Activated CD8-positive, alpha-beta T cell treated with anti-CD3 and anti-CD28 coated beads for 36 hours (primary cell): ENCODE measurements around the gene ACHE. TPM values are rescaled to one million over a fixed set of nuclear protein-coding genes. Genes with fewer than 3 reads are reported as not detected.
"Not testable (repeated sequence)": the region's sequence is repeated elsewhere in the genome, so short reads cannot be mapped to it uniquely, and the experiment has no call there.

Experiments used
- ATAC-seq: fragments of 200-7000 bp; cut with Tn5 transposase; one replicate; pipeline ENCODE4 v1.10.0; 2021; ENCODE audit warnings: mild to moderate bottlenecking, moderate library complexity
- CTCF ChIA-PET: fragments of 350-600 bp; sonication (Branson Sonifier 250); formaldehyde crosslinking; loops from one replicate; lab custom pipeline; 2021; ENCODE audit warnings: antibody characterized with exemption; lab: Charles Lee
- POLR2A ChIA-PET: fragments of 350-600 bp; sonication (Branson Sonifier 250); formaldehyde crosslinking; loops from one replicate; lab custom pipeline; 2021; ENCODE audit warnings: antibody characterized with exemption; lab: Charles Lee
- DNase-seq: peaks from one replicate; pipeline ENCODE4 v3.0.0-alpha.2; 2020
- H3K27ac Mint-ChIP-seq: one replicate; pipeline ENCODE4 v1.8.0; 2021; ENCODE audit warnings: mild to moderate bottlenecking, mixed read lengths
- H3K27me3 Mint-ChIP-seq: one replicate; pipeline ENCODE4 v1.8.0; 2021; ENCODE audit warnings: mixed read lengths
- H3K36me3 Mint-ChIP-seq: one replicate; pipeline ENCODE4 v1.8.0; 2021; ENCODE audit warnings: low read depth, mixed read lengths
- H3K4me1 Mint-ChIP-seq: one replicate; pipeline ENCODE4 v1.8.0; 2021; ENCODE audit warnings: low read depth, mixed read lengths
- H3K4me3 Mint-ChIP-seq: one replicate; pipeline ENCODE4 v1.8.0; 2021; ENCODE audit warnings: mild to moderate bottlenecking, moderate library complexity, mixed read lengths
- H3K9me3 Mint-ChIP-seq: one replicate; pipeline ENCODE4 v1.8.0; 2021; ENCODE audit warnings: mixed read lengths
- CTCF ChIP-seq: fragments of 200-600 bp; IDR thresholded peaks from one replicate; pipeline ENCODE4 v1.8.0; 2022; ENCODE audit warnings: antibody characterized with exemption, mild to moderate bottlenecking
- intact Hi-C: fragments of 100-400 bp; cut with micrococcal nuclease; formaldehyde crosslinking; loops from one replicate; pipeline ENCODE4 v1.10.0; 2022
- total RNA-seq, 2 experiments: library from RNA; stranded (reverse); gene quantifications; one replicate each; pipeline ENCODE4 v1.2.3, GENCODE V29; 2021

Gene ACHE
- total RNA-seq, 2 experiments from 2014 or later: 0.25 TPM; not detected in 1

- no peaks in the 10 kb centered on the region for H3K4me1 Mint-ChIP-seq
- H3K4me3 Mint-ChIP-seq: no peak overlapping the region
- TF ChIP-seq CTCF: no peak
- H3K9me3 Mint-ChIP-seq: peaks cover 5% of the 10 kb centered on the region
- H3K27me3 Mint-ChIP-seq: peaks cover 8% of the 10 kb centered on the region
- no peak overlapping the region for H3K27ac Mint-ChIP-seq
- ChIA-PET POLR2A (no interaction called here), CTCF (no interaction called here)
- intact Hi-C loops: no loop called here
- no peaks in the 10 kb centered on the region for H3K36me3 Mint-ChIP-seq
- ATAC-seq (no peak), DNase-seq (no peak)
Observed at GRCh38 chr7:100933734-100934133, 38.0 kb upstream of the ACHE start.

GRCh38 chr7:100929808-100930174 lies 34.1 kb upstream of the ACHE start:
- ATAC-seq: no peak
- CTCF ChIA-PET: no interaction called here
- H3K36me3 Mint-ChIP-seq: no peaks in the 10 kb centered on the region

GRCh38 chr7:100923616-100924015 lies 27.9 kb upstream of the ACHE start:
- H3K27me3 Mint-ChIP-seq, H3K9me3 Mint-ChIP-seq, CTCF ChIA-PET, intact Hi-C loops, H3K4me3 Mint-ChIP-seq, H3K27ac Mint-ChIP-seq, ATAC-seq, H3K4me1 Mint-ChIP-seq, POLR2A ChIA-PET, DNase-seq, H3K36me3 Mint-ChIP-seq: not testable (repeated sequence)

More at GRCh38 chr7:100929808-100930174, 34.1 kb upstream of the ACHE start:
- Mint-ChIP-seq H3K4me3 (no peak overlapping the region), H3K4me1 (no peaks in the 10 kb centered on the region), H3K9me3 (peaks cover 5% of the 10 kb centered on the region), H3K27ac (no peak overlapping the region), H3K27me3 (peaks cover 8% of the 10 kb centered on the region)
- DNase-seq: no peak
- intact Hi-C loops: no loop called here
- no peak for TF ChIP-seq CTCF
- POLR2A ChIA-PET: no interaction called here

DNA sequence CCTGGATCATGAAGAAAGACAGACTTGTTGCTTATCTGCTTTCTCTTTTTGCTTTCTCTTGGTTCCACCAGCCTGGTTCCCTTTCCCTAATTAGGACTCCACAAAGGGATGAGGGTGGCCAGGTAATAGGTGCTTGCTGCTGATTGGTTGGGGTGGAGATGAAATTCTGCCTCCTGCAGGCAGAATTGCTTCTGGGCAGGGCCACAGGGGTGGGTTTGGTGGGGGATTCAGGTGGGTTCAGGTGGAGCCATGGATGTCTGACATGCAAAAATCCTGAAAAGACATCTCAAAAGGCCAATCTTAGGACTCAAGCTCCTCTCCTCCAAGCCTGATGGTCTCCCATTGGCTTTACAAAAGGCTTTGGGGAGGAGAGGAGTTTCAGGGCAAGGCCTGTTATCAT lies 25.4 kb upstream of the ACHE start:
- no peak overlapping the region for H3K27ac Mint-ChIP-seq
- no peaks in the 10 kb centered on the region for H3K9me3 Mint-ChIP-seq
- H3K4me3 Mint-ChIP-seq: no peak overlapping the region
- intact Hi-C loops: no loop called here
- ATAC-seq: no peak
- ChIA-PET POLR2A (interaction anchor here (0.9 kb wide), 1 partner anchor 250 kb away, joined by 3 read pairs; no protein-coding TSS in a partner anchor), CTCF (interaction anchor here (1.0 kb wide), 1 partner anchor 138 kb away, joined by 4 read pairs; no protein-coding TSS in a partner anchor)
- no peak for TF ChIP-seq CTCF
- no peaks in the 10 kb centered on the region for H3K27me3 Mint-ChIP-seq
- H3K36me3 Mint-ChIP-seq: no peaks in the 10 kb centered on the region
- no peak for DNase-seq
- H3K4me1 Mint-ChIP-seq: no peaks in the 10 kb centered on the region

GRCh38 chr7:100919779-100920437 lies 24.2 kb upstream of the ACHE start:
- H3K4me3 Mint-ChIP-seq, POLR2A ChIA-PET, H3K27me3 Mint-ChIP-seq: not testable (repeated sequence)

DNA sequence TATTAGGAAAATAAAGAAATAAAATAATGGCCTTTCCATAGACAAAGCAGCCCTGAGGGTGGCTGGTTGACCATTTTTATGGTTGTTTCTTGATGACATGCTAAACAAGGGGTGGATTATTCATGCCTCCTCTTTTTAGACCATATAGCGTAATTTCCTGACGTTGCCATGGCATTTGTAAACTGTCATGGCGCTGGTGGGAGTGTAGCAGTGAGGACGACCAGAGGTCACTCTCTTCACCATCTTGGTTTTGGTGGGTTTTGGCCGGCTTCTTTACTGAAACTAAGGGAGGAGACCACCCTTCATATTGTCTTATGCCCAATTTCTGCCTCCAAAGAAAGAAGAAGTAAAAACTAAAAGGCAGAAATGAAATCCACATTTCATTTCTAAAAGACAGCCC lies 23.6 kb upstream of the ACHE start:
- DNase-seq, intact Hi-C loops, POLR2A ChIA-PET, H3K4me1 Mint-ChIP-seq, H3K27ac Mint-ChIP-seq, ATAC-seq, H3K9me3 Mint-ChIP-seq, H3K4me3 Mint-ChIP-seq, CTCF ChIA-PET, H3K27me3 Mint-ChIP-seq, H3K36me3 Mint-ChIP-seq: not testable (repeated sequence)

More at GRCh38 chr7:100919779-100920437, 24.2 kb upstream of the ACHE start:
- H3K4me1 Mint-ChIP-seq, intact Hi-C loops, ATAC-seq, DNase-seq, H3K27ac Mint-ChIP-seq, CTCF ChIA-PET, H3K9me3 Mint-ChIP-seq, H3K36me3 Mint-ChIP-seq: not testable (repeated sequence)
